Activated T-helper 17 cell treated with anti-CD3 and anti-CD28 coated beads, Interleukin-2, amount 50 U/mL, for 72 hours (primary cell): Measurements from ENCODE around the gene DAZAP1. TPM values are rescaled to one million over a fixed set of nuclear protein-coding genes. Genes with fewer than 3 reads are reported as not detected.

Source experiments
- ATAC-seq: fragments of 150-1000 bp; cut with Tn5 transposase; replicated peaks from 2 replicates; pipeline ENCODE4 v1.10.0; 2021; ENCODE audit warnings: mild to moderate bottlenecking, moderate library complexity
- H3K27ac Mint-ChIP-seq: one replicate; pipeline ENCODE4 v1.8.0; 2022; ENCODE audit warnings: mixed read lengths
- H3K27me3 Mint-ChIP-seq: one replicate; pipeline ENCODE4 v1.8.0; 2022; ENCODE audit warnings: mixed read lengths
- H3K36me3 Mint-ChIP-seq: one replicate; pipeline ENCODE4 v1.8.0; 2022; ENCODE audit warnings: low read depth, mild to moderate bottlenecking, mixed read lengths
- H3K4me1 Mint-ChIP-seq: one replicate; pipeline ENCODE4 v1.8.0; 2022; ENCODE audit warnings: mixed read lengths
- H3K4me3 Mint-ChIP-seq: one replicate; pipeline ENCODE4 v1.8.0; 2022; ENCODE audit warnings: mild to moderate bottlenecking, mixed read lengths
- H3K9me3 Mint-ChIP-seq: one replicate; pipeline ENCODE4 v1.8.0; 2022; ENCODE audit warnings: mixed read lengths
- total RNA-seq, 2 donors: library from RNA; stranded (reverse); gene quantifications; one replicate each; pipeline ENCODE4 v1.2.3, GENCODE V29; 2022

Gene DAZAP1
- total RNA-seq, 2 donors from 2014 or later, result 161 to 271 TPM

- Mint-ChIP-seq H3K27ac (no peak overlapping the region), H3K27me3 (no peaks in the 10 kb centered on the region), H3K4me3 (no peak overlapping the region), H3K9me3 (no peaks in the 10 kb centered on the region), H3K36me3 (peaks cover 39% of the 10 kb centered on the region), H3K4me1 (no peaks in the 10 kb centered on the region)
- no peak for ATAC-seq
These were observed 36.6 kb upstream of the DAZAP1 start for GRCh38 chr19:1370579-1371361.

DNA sequence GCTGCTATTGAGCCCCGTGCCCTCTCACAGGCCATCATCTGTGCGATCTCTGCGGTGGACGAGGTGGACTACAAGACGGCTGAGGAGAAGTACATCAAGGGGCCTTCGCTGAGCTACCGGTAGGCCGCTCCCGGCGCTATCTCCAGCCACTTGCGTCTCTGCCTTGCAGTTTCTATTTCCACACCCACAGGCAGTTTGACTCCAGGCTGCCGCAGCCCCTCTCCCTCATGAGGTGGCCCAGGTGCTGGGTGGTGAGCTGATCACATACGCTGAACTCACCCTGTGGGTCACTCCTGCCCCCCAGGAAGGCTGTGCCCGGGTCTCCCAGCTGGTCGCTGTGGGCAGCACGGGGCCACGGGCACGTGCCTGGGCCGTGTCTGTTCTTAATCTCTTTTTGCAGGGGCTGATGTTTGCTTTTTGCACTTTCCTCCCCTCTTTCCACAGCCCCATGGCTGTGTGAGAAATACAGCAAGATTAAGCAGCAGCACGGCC lies 34.3 kb upstream of the DAZAP1 start:
- Mint-ChIP-seq H3K4me1 (no peaks in the 10 kb centered on the region), H3K4me3 (no peak overlapping the region), H3K36me3 (peaks cover 39% of the 10 kb centered on the region), H3K27me3 (no peaks in the 10 kb centered on the region), H3K27ac (no peak overlapping the region), H3K9me3 (no peaks in the 10 kb centered on the region)
- no peak for ATAC-seq

DNA sequence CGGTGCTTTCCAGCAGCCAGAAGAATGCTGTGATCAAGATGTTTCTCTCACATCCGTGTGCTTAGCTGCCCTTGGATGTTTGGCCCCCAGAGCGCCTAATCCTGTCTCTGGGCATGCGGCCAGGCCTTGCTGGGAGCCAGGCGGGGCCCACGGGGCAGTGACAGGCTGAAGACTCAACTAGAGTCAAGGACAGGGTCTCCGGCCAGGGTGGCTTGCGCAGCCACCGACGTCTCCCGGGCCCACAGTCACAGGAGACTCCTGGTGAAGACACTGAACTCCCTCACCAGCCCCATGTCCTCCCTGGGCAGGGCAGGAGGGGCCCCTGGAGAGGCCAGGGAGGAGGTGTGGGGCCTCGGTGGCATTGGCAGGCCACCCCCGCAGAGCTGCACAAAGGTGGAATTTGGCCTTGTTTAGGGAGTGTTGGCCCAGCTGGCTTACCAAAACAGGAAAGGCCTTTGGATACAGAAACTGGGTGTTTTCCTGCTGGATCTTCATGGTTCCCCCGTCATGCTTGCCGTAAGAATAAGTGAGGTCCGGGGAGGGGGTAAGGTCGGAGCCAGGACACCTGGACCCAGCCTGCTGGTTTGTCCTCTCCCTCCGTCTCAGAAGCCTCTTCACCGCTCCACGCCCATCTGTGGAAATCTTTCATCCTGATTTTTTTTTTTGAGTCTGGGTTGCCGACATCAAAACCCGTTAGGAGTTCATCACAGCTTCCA lies 33.7 kb upstream of the DAZAP1 start:
- no peaks in the 10 kb centered on the region for H3K4me1 Mint-ChIP-seq
- no peak overlapping the region for H3K4me3 Mint-ChIP-seq
- ATAC-seq, result no peak
- H3K36me3 Mint-ChIP-seq, result peaks cover 39% of the 10 kb centered on the region
- H3K9me3 Mint-ChIP-seq, result no peaks in the 10 kb centered on the region
- no peak overlapping the region for H3K27ac Mint-ChIP-seq
- no peaks in the 10 kb centered on the region for H3K27me3 Mint-ChIP-seq

GRCh38 chr19:1374250-1374577 lies 33.2 kb upstream of the DAZAP1 start:
- H3K4me3 Mint-ChIP-seq, result no peak overlapping the region
- no peak for ATAC-seq
- H3K9me3 Mint-ChIP-seq, result no peaks in the 10 kb centered on the region
- H3K27ac Mint-ChIP-seq, result peak overlapping the region; percentile 29
- H3K36me3 Mint-ChIP-seq, result peaks cover 39% of the 10 kb centered on the region
- no peaks in the 10 kb centered on the region for H3K27me3 Mint-ChIP-seq
- H3K4me1 Mint-ChIP-seq, result no peaks in the 10 kb centered on the region

- no peaks in the 10 kb centered on the region for H3K9me3 Mint-ChIP-seq
- no peak overlapping the region for H3K4me3 Mint-ChIP-seq
- H3K36me3 Mint-ChIP-seq, result peaks cover 32% of the 10 kb centered on the region
- no peaks in the 10 kb centered on the region for H3K27me3 Mint-ChIP-seq
- no peaks in the 10 kb centered on the region for H3K4me1 Mint-ChIP-seq
- H3K27ac Mint-ChIP-seq, result no peak overlapping the region
- ATAC-seq, result no peak
These were observed 31.0 kb upstream of the DAZAP1 start for GRCh38 chr19:1376415-1376805.

DNA sequence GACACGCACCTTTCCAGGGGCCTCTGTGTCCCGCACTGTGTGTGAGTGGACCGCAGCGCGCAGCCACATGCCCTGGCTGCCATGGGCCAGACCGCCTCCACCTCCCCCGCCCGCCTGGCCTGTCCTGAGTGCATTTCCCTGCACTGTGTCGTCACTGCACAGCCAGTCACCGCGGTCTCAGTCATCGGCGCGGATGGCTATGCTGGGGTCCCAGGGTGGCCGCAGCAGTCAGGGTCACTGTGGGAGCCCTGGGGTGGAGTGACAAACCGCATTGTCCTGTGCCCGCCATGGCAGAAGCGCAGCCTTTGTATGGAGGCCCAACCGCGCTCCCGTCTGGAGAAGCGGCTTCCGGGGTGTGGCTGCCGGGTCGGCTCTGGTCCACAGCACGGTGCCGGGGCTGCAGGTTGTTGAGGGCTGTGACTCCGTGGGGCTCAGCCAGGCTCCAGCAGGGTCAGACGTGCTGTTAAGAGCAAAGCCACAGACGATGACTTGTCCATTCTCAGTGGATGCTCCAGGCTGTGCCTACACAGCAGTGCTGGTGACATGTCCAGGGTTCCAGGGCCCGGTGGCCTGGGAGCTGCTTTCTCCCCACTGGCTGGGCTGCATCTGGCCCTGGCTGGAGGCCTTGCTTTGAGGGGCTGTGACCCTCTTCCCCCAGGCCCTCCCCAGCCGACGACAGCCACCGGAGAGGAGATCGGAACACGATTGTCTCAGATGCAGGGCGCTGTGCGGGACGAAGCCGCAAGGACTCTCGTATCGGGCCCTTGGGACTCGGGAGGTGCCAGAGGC lies 30.0 kb upstream of the DAZAP1 start:
- Mint-ChIP-seq H3K27ac (no peak overlapping the region), H3K4me1 (no peaks in the 10 kb centered on the region), H3K27me3 (no peaks in the 10 kb centered on the region), H3K36me3 (peaks cover 23% of the 10 kb centered on the region), H3K9me3 (no peaks in the 10 kb centered on the region), H3K4me3 (no peak overlapping the region)
- no peak for ATAC-seq

DNA sequence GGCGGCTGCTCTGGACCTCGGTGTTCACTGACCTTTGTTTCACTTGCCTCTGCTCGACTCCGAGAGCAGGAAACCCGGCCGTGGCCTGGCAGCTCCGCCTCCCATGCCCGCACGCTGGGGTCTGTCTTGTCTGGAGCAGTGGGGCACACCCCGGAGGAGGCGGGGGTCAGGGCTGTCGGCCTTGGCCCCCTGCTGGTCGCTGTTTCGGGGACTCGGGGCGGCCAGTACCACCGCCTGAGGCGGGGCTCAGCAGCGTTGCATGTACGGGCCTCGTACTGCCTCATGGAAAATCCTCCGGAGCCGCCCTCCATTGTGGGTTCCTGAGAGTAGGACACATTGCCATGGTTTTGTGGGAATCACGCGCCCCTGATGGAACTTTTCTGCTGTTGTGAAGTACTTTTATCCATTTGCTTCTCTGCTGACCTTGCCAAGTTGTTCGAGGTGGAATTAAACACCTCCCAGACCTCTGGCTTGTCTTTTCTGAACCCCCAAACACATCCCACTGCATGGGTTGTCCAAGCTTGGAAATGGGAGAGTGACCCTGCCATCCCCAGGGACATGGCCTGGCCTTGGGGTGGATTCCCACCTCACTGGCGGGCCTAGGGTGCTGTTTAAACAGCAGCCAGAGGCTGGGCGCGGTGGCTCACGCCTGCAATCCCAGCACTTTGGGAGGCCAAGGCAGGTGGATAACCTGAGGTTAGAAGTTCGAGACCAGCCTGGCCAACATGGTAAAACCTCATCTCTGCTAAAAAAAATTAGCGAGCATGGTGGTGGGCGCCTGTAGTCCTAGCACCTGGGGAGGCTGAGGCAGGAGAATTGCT lies 29.2 kb upstream of the DAZAP1 start:
- Mint-ChIP-seq H3K27me3 (no peaks in the 10 kb centered on the region), H3K4me1 (peaks cover 5% of the 10 kb centered on the region), H3K36me3 (peaks cover 22% of the 10 kb centered on the region), H3K4me3 (no peak overlapping the region), H3K9me3 (peaks cover under 1% of the 10 kb centered on the region), H3K27ac (no peak overlapping the region)
- no peak for ATAC-seq

DNA sequence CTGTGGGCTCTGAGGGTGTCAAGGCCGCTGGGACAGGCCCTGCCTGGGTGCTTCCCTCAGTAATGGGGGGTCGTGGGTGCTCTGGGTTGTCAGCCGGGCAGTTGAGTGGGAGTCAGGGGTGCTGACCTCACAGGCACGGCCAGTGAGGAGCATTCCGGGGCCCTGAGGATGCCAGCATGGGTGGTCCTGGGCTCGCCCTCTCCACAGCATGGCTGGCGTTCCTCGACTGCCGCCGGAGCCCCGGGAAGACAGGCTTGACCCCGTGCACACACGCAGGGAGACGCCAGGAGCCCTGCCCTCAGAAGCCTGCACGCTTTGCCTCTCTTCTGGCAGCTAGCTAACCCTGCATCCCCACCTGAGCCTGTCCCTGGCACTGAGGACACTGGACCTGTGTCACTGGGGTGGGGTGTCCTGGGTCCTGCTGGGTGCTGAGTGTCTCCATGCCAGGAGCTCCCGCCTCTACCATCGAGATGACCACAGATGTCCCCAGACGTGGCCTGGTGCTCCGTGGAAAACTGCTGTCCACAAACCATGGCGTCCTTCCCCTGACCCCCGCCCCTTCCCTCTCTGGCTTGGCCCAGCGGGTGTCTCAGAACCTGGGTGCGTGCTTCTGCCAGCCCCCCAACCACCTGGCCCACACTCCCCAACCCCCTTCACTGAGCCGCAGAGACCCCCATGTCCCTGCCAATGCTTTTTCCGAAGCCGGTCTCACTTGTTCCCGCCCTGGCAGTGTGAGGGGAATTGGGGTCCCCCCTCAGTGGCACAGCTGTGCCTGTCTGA lies 28.1 kb upstream of the DAZAP1 start:
- H3K27ac Mint-ChIP-seq, result no peak overlapping the region
- H3K4me1 Mint-ChIP-seq, result peaks cover 11% of the 10 kb centered on the region
- no peak for ATAC-seq
- peaks cover 22% of the 10 kb centered on the region for H3K36me3 Mint-ChIP-seq
- H3K9me3 Mint-ChIP-seq, result peaks cover 3% of the 10 kb centered on the region
- no peaks in the 10 kb centered on the region for H3K27me3 Mint-ChIP-seq
- H3K4me3 Mint-ChIP-seq, result no peak overlapping the region

DNA sequence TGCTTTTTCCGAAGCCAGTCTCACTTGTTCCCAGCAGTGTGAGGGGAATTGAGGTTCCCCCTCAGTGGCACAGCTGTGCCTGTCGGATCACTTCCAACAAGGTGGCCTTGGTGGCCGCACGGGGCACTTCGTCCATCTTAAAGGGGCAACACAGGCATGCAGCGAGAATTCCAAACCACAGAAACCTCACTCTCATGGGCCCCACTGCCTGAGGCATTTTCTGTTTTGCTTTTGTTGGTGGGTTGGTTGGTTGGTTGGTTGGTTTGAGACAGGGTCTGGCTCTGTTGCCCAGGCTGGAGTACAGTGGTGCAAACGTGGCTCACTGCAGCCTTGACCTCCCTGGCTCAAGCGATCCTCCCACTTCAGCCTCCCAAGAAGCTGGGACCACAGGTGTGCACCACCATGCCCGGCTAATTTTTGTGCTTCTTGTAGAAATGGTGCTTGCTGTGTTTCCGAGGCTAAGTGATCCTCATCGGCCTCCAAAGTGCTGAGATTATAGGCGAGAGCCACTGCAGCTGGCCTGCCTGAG lies 27.4 kb upstream of the DAZAP1 start:
- no peak for ATAC-seq
- peaks cover 3% of the 10 kb centered on the region for H3K9me3 Mint-ChIP-seq
- H3K27ac Mint-ChIP-seq, result no peak overlapping the region
- no peaks in the 10 kb centered on the region for H3K27me3 Mint-ChIP-seq
- H3K4me1 Mint-ChIP-seq, result peaks cover 14% of the 10 kb centered on the region
- H3K36me3 Mint-ChIP-seq, result peaks cover 19% of the 10 kb centered on the region
- no peak overlapping the region for H3K4me3 Mint-ChIP-seq

DNA sequence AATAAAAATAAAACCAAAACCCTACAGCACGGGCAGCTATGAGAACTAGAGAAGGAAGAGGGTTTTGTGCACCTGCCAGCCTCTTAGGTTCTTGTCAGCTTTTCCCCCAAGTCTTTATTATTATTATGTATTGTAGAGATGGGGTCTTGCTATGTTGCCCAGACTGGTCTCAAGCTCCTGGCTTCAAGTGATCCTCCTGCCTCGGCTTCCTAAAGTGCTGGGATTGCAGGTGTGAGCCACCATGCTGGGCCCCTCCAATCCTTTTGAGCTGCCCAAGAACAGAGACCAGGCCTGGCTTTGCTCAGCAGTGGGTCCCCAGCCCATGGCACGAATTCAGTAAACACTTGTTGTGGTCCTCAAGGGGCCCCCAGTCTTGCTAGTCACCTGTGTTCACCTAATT lies 25.1 kb upstream of the DAZAP1 start:
- ATAC-seq, result no peak
- H3K4me3 Mint-ChIP-seq, result no peak overlapping the region
- H3K27me3 Mint-ChIP-seq, result no peaks in the 10 kb centered on the region
- H3K4me1 Mint-ChIP-seq, result peaks cover 14% of the 10 kb centered on the region
- H3K9me3 Mint-ChIP-seq, result peaks cover 3% of the 10 kb centered on the region
- H3K27ac Mint-ChIP-seq, result no peak overlapping the region
- peaks cover 13% of the 10 kb centered on the region for H3K36me3 Mint-ChIP-seq

- ATAC-seq, result no peak
- Mint-ChIP-seq H3K4me1 (peaks cover 14% of the 10 kb centered on the region), H3K9me3 (peaks cover 3% of the 10 kb centered on the region), H3K4me3 (peak overlapping the region; percentile 94), H3K27ac (peak overlapping the region; percentile 100), H3K36me3 (peaks cover 13% of the 10 kb centered on the region), H3K27me3 (no peaks in the 10 kb centered on the region)
These were observed 24.4 kb upstream of the DAZAP1 start for GRCh38 chr19:1383017-1383311.

- peak within 1 kb of the TSS; percentile 100 for H3K27ac Mint-ChIP-seq
- H3K4me3 Mint-ChIP-seq, result peak within 1 kb of the TSS; percentile 94
- H3K9me3 Mint-ChIP-seq, result peaks cover 3% of the 10 kb centered on the region
- peaks cover 13% of the 10 kb centered on the region for H3K36me3 Mint-ChIP-seq
- H3K27me3 Mint-ChIP-seq, result no peaks in the 10 kb centered on the region
- peaks cover 14% of the 10 kb centered on the region for H3K4me1 Mint-ChIP-seq
- ATAC-seq, result peak; percentile 86
These were observed 23.9 kb upstream of the DAZAP1 start, which contains the start of gene NDUFS7 for GRCh38 chr19:1383312-1384084. Gene NDUFS7, plus strand, starts transcription at chr19:1383907. Its CDS starts 20 bp downstream, at chr19:1383927.

- Mint-ChIP-seq H3K4me1 (peaks cover 14% of the 10 kb centered on the region), H3K9me3 (peaks cover 3% of the 10 kb centered on the region), H3K27me3 (no peaks in the 10 kb centered on the region), H3K27ac (peak overlapping the region; percentile 83), H3K4me3 (peak overlapping the region; percentile 94), H3K36me3 (peaks cover 13% of the 10 kb centered on the region)
- ATAC-seq, result peak; percentile 20
These were observed 23.3 kb upstream of the DAZAP1 start for GRCh38 chr19:1384085-1384462.
